Fibroblast of lung (primary cell): ENCODE measurements around the gene ALDH1L2. TPM values are rescaled to one million over a fixed set of nuclear protein-coding genes. Genes with fewer than 3 reads are reported as not detected.

Experiments used
- DNase-seq, 2 donors: peaks; one replicate each; pipeline versions ENCODE4 v3.0.0 to v3.0.0-alpha.2; 2010; ENCODE audit warnings: low read depth in 2 of 2
- H2AFZ ChIP-seq: 2 replicates; pipeline ENCODE4 v1.5.1; 2012; ENCODE audit warnings: low read length, control low read depth, inconsistent platforms
- H3K27ac ChIP-seq: 2 replicates; pipeline ENCODE4 v1.5.1; 2011; ENCODE audit warnings: low read length, control low read depth; ENCODE audit not compliant: insufficient read depth
- H3K27me3 ChIP-seq: 2 replicates; pipeline ENCODE4 v1.5.1; 2011; ENCODE audit warnings: mild to moderate bottlenecking, low read length; ENCODE audit not compliant: control insufficient read depth, insufficient read depth
- H3K36me3 ChIP-seq: 2 replicates; pipeline ENCODE4 v1.5.1; 2011; ENCODE audit warnings: low read length; ENCODE audit not compliant: control insufficient read depth, insufficient read depth
- H3K4me1 ChIP-seq: 2 replicates; pipeline ENCODE4 v1.5.1; 2011; ENCODE audit warnings: low read length; ENCODE audit not compliant: control insufficient read depth, insufficient read depth; ENCODE audit errors: extremely low read depth
- H3K4me2 ChIP-seq: 2 replicates; pipeline ENCODE4 v1.5.1; 2011; ENCODE audit warnings: low read length, control low read depth; ENCODE audit not compliant: insufficient read depth; ENCODE audit errors: extremely low read depth
- H3K4me3 ChIP-seq, 4 experiments: fragments of 200-600 bp in 1 of 4; sonication (generic) in 1 of 4; replicated peaks in 1 of 4; 2 replicates each; pipeline ENCODE4 v1.5.1; 2011 to 2016; ENCODE audit warnings: low read length in 4 of 4, low read depth in 3 of 4, mild to moderate bottlenecking in 3 of 4, control low read depth in 2 of 4, inconsistent platforms in 1 of 4, mixed read lengths in 1 of 4; ENCODE audit not compliant: insufficient read depth in 1 of 4; ENCODE audit errors: control extremely low read depth in 1 of 4
- H3K79me2 ChIP-seq: 2 replicates; pipeline ENCODE4 v1.5.1; 2012; ENCODE audit warnings: mild to moderate bottlenecking, low read length, inconsistent platforms; ENCODE audit not compliant: control insufficient read depth, insufficient read depth
- H3K9ac ChIP-seq: 2 replicates; pipeline ENCODE4 v1.5.1; 2011; ENCODE audit warnings: mild to moderate bottlenecking, low read length, control low read depth; ENCODE audit not compliant: insufficient read depth
- H3K9me3 ChIP-seq: 2 replicates; pipeline ENCODE4 v1.5.1; 2012; ENCODE audit warnings: low read depth, low read length; ENCODE audit not compliant: control insufficient read depth, insufficient read depth
- H4K20me1 ChIP-seq: 2 replicates; pipeline ENCODE4 v1.5.1; 2011; ENCODE audit warnings: low read length; ENCODE audit not compliant: control insufficient read depth, insufficient read depth; ENCODE audit errors: extremely low read depth
- CTCF ChIP-seq, 2 donors: IDR thresholded peaks in 1 of 2; conservative IDR thresholded peaks in 1 of 2; 1 replicate in 1 of 2; 2 replicates in 1 of 2; pipeline ENCODE4 v1.5.1; 2011 to 2012; ENCODE audit warnings: low read length in 2 of 2, control low read depth in 1 of 2, inconsistent platforms in 1 of 2, low read depth in 1 of 2, mild to moderate bottlenecking in 1 of 2
- EZH2 ChIP-seq: IDR thresholded peaks from 2 replicates; pipeline ENCODE4 v1.5.1; 2012; ENCODE audit warnings: low read length, control low read depth, mild to moderate bottlenecking; ENCODE audit errors: missing control alignments
- polyA plus RNA-seq, 2 donors: library from polyadenylated mRNA; depleted of rRNA in 1 of 2; stranded (reverse) in 1 of 2; unstranded in 1 of 2; fragments of >200 nt; gene quantifications; 2 replicates each; pipeline ENCODE4 v1.2.1, GENCODE V29; 2011 to 2012; ENCODE audit warnings: missing spikeins in 1 of 2
- total RNA-seq: library from RNA; depleted of rRNA; stranded (reverse); fragments of >200 nt; gene quantifications from 2 replicates; pipeline ENCODE4 v1.2.1, GENCODE V29; 2014

The ALDH1L2 gene
- total and polyA plus RNA-seq, 2 donors (not counting 1 experiment from before 2014, with no cell fraction given), result 59.1 to 88.2 TPM

DNA sequence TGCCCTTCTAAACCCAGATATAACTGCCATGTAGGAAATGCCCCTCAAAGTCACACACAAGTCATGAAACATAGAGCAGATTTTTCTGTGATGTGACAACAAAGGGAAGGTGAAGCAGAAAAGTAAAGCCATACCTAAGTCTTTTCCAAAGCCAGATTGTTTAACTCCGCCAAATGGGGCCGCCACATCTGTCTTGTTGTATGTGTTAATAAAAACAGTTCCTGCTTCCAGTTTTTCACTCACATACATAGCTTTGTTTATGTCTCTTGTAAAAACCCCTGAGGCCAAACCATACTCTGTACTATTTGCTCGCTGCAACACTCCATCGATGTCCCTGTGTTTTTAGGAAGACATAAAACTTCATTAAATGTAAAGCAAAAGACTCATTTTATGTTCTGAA is 57.8 kb downstream of the ALDH1L2 start:
- Histone ChIP-seq H3K36me3 (peaks cover 2% of the 10 kb centered on the region), H4K20me1 (no peaks in the 10 kb centered on the region), H3K27ac (no peak overlapping the region), H3K27me3 (no peaks in the 10 kb centered on the region), H2AFZ (no peak overlapping the region), H3K4me3 (no peak overlapping the region), H3K4me2 (no peak overlapping the region), H3K9ac (no peak overlapping the region), H3K9me3 (no peaks in the 10 kb centered on the region), H3K79me2 (no peaks in the 10 kb centered on the region), H3K4me1 (no peaks in the 10 kb centered on the region)
- peak in 1 of 2 donors; percentile 22 for DNase-seq
- TF ChIP-seq CTCF (conservative IDR thresholded peaks at IDR 0.05 in 1 of 2, IDR thresholded peaks at IDR 0.05 in 1 of 2; ENCODE audit: low read depth in 1 of 2, low read length in 2 of 2) (no peak), EZH2 (no peak)

GRCh38 chr12:105025890-105026289 is 58.4 kb downstream of the ALDH1L2 start:
- no peak for TF ChIP-seq CTCF (conservative IDR thresholded peaks at IDR 0.05 in 1 of 2, IDR thresholded peaks at IDR 0.05 in 1 of 2; ENCODE audit: low read depth in 1 of 2, low read length in 2 of 2)
- TF ChIP-seq EZH2, result no peak
- peaks cover 2% of the 10 kb centered on the region for H3K36me3 ChIP-seq

GRCh38 chr12:105024928-105025327 is 59.3 kb downstream of the ALDH1L2 start:
- Histone ChIP-seq H3K36me3 (peaks cover 2% of the 10 kb centered on the region), H3K9ac (no peak overlapping the region), H3K4me1 (no peaks in the 10 kb centered on the region), H3K27me3 (no peaks in the 10 kb centered on the region), H3K79me2 (no peaks in the 10 kb centered on the region), H2AFZ (no peak overlapping the region), H4K20me1 (no peaks in the 10 kb centered on the region), H3K4me3 (no peak overlapping the region), H3K4me2 (no peak overlapping the region), H3K27ac (no peak overlapping the region), H3K9me3 (no peaks in the 10 kb centered on the region)
- no peak for TF ChIP-seq CTCF (conservative IDR thresholded peaks at IDR 0.05 in 1 of 2, IDR thresholded peaks at IDR 0.05 in 1 of 2; ENCODE audit: low read depth in 1 of 2, low read length in 2 of 2)
- TF ChIP-seq EZH2, result no peak
- DNase-seq, result no peak

More at GRCh38 chr12:105025890-105026289, 58.4 kb downstream of the ALDH1L2 start:
- no peaks in the 10 kb centered on the region for H3K79me2 ChIP-seq
- no peaks in the 10 kb centered on the region for H4K20me1 ChIP-seq
- no peaks in the 10 kb centered on the region for H3K27me3 ChIP-seq
- H3K9me3 ChIP-seq, result no peaks in the 10 kb centered on the region
- H3K4me1 ChIP-seq, result no peaks in the 10 kb centered on the region
- H3K9ac ChIP-seq, result no peak overlapping the region
- H3K4me3 ChIP-seq, result no peak overlapping the region
- no peak overlapping the region for H3K4me2 ChIP-seq
- H3K27ac ChIP-seq, result no peak overlapping the region
- no peak overlapping the region for H2AFZ ChIP-seq
- DNase-seq, result peak; percentile 69 to 91
